NCI-H345 (cell line): ENCODE measurements around the gene ANXA10.
A peak's percentile ranks its signal among the peaks of the same experiment; 100 is the strongest.
"Not testable (repeated sequence)": the region's sequence is repeated elsewhere in the genome, so short reads cannot be mapped to it uniquely, and the experiment has no call there.

ENCODE experiments used
- DNase-seq: peaks from one replicate; lab custom pipeline; 2025; lab: John Stamatoyannopoulos, UW

Gene ANXA10, protein sequence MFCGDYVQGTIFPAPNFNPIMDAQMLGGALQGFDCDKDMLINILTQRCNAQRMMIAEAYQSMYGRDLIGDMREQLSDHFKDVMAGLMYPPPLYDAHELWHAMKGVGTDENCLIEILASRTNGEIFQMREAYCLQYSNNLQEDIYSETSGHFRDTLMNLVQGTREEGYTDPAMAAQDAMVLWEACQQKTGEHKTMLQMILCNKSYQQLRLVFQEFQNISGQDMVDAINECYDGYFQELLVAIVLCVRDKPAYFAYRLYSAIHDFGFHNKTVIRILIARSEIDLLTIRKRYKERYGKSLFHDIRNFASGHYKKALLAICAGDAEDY

GRCh38 chr4:168092176-168092712, at the start of gene ANXA10:
Gene ANXA10, plus strand, starts transcription at chr4:168092537. Its CDS starts 164 bp downstream, at chr4:168092701.
- DNase-seq, result no peak

GRCh38 chr4:168045354-168045753, 47.0 kb upstream of the ANXA10 start:
- DNase-seq, result no peak

DNA sequence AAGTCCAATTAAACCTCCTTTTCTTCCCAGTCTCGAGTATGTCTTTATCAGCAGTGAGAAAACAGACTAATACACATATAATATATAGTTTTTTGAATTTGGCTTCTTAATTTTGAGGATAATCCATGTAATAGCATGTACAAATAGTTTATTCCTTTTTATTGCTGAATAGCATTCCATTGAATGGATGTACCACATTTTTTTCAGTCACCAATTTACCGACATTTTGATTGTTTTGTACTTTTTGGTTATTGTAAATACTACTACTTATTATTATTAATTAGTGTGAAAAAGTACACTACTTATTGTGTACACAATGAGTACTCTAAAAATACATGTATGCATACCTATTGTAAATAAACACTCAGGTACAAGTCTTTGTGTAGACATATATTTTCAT, 42.3 kb upstream of the ANXA10 start:
- no peak for DNase-seq

DNA sequence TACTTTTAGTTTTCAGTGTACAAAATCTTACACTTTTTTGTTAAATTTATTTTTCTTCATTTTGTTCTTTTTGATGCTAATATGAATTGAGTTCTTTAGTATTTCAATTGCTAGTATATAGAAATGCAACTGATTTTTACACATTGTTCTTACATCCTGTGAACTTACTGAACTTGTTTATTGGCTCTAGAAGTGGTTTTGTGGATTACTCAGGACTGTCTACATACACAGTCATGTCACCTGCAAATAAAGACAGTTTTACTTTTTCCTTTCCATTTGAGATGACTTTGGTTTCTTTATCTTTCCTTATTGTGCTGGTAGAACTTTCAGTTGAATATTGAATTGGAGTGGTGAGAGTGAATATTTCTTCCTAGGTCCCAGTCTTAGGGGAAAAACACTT, 40.8 kb upstream of the ANXA10 start:
- no peak for DNase-seq

DNA sequence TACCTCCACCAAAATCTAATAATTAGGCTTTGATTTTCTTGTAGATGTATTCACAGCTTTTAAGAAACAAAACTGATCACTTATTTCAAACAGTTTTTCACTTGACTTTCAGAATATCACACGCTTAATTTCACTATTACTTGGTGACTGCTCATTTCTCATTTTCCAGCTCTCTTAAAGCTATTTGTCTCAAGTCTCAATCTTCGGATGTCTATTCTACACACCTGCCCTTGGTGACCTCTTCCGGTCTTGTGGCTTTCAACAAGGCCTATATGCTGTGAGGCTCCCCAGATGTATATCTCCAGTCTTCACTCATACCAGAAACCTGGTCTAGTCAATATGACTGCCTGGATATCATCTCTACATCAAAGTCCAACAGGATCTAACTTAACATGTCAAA, 34.9 kb upstream of the ANXA10 start:
- no peak for DNase-seq

DNA sequence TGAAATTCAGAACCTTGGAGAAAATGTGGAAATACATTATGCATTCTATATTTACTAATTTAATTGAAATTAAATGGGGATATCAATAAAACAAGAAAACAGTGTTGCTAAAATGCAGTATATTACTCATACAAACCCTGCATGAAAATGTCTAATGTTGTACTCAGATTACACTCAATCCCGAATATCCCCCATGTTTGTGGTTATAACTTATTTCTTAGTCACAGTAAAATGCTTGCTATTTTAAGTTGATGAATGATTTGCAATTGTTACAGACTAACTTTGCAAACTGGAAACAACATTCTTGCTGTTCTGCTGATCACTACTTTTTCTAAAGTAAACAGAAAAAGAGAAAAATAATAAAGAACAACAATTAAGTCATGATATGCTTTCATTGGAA, 33.1 kb upstream of the ANXA10 start:
- no peak for DNase-seq

DNA sequence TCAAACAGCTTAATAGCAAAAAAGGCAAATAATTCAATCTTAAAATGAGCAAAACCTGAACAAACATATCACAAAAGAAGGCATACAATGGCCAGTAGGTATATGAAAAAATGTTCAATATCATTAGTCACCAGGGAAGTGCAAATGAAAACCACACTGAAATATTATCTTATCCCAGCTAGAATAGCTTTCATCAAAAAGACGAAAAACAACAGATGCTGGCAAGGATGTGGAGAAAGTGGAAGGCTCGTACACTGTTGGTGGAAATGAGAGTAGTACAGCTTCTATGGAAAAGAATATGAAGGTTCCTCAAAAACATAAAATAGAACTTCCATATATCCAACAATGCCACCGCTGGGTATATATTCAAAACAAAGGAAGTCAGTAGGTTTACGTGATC, 29.3 kb upstream of the ANXA10 start:
- DNase-seq, result no peak

GRCh38 chr4:168070903-168071302, 21.4 kb upstream of the ANXA10 start:
- no peak for DNase-seq

DNA sequence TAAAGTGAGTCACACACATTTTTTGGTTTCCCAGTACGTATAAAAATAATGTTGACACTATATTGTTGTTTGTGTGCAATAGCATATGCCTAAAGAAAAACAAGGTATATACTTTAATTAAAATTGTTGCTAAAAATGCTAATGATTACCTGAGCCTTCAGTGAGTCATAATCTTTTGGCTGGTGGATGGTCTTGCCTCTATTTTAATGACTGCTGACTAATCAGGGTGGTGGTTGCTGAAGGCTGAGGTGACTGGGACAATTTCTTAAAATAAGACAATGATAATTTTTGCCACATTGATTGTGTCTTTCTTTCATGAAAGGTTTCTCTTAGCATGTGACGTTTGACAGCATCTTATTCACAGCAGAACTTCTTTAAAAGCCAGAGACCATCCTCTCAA, 21.0 kb upstream of the ANXA10 start:
- DNase-seq, result no peak

- no peak for DNase-seq
Observed at GRCh38 chr4:168074861-168075260, 17.5 kb upstream of the ANXA10 start.

DNA sequence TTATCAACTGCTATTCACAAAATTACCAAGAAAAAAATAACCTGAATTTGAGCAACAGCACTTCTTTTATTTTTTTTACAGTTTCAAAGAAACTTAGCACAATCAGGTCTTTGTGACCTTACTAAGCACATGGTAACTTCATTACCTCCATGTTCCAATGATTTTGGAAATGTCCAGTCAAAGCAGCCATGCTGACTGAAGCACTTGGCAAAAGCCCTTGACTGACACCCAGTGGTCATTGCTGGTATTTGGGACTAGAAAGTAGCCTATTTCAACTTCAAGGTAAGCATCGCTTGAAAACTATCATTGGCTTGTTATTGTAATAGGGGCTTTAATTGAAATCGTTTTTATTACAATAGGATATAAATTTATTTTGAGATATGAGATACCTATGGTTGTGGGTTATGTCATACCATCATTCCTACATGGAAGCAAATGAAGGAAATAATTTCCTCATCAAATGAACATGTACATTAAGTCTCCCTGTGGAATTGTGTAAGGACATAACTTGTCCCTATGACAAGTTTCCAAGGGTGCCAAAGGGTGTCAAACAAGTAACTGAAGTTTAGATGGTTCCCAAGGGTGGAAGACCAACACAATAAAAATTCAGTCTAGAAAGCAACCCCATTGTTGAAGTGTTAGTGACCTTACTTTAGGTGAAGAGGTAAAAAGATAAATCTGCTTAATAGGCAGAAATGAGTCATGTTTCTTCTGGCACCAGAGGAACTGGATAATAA, 15.2 kb upstream of the ANXA10 start:
- peak; percentile 37 for DNase-seq

- no peak for DNase-seq
Observed at GRCh38 chr4:168077726-168078239, 14.6 kb upstream of the ANXA10 start.

DNA sequence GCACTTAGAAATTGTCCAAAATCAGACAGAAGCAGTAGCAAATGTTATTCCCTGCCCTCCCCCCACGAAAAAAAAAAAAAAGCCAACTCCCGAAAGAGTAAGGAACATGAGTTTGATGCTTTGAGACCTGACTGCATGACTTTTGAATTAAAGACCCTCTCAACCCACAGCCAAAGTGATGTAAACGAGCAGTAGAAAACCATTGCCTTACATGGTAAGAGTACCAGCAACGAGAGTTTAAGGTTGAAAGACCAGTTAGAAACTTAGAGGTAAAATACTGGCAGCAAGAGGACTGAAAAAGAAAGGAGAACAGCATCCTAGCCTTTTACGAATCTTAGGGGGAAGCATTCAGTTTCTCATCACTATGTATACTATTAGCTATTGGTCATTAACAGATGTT, 10.0 kb upstream of the ANXA10 start:
- no peak for DNase-seq

DNA sequence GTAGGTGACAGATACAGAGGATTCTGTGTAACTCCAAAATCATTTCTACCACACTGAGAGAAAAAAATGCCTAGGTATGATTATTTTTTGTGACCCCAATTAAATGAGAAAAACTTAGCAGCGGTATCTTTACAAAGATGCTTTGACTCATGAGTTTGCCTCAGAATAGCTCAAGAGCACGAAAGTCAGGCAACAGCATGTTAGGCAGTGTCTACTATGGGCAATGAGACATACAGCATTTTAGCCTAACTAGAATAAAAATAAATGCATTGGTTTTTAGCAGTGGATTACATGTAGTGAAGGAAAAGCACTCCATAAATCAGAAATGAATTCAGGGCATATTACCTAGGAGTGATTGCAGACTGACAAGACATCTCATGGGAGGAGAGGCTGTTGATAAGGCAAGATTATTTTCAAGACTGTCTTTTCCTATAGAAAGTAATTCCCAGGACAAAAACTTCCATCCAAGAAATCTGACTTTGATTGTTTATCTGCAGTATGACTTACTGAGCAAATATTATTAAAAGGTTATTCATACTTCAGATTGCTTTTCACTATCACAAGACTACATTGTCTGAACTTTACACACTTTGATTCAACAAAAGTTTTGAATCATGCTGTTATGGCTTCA, 3.6 kb downstream of the ANXA10 start:
- no peak for DNase-seq

DNA sequence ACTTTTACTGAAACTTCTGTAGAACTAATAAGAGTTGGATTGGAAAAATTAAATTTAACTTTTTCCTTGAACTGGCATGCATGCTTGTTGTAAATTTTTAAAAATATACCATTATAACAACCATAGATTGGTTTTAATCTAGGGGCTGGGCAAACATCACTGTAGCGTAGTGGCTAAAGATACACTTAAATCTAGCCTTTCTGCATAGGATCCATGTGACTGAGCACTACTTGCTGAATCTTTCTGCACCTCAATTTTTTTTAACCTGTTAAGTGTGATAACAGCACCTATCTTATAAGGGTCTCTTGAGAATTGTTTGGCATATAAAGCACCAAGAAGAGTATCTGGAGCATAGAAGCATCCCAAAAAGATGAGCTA, 4.1 kb downstream of the ANXA10 start:
- no peak for DNase-seq

DNA sequence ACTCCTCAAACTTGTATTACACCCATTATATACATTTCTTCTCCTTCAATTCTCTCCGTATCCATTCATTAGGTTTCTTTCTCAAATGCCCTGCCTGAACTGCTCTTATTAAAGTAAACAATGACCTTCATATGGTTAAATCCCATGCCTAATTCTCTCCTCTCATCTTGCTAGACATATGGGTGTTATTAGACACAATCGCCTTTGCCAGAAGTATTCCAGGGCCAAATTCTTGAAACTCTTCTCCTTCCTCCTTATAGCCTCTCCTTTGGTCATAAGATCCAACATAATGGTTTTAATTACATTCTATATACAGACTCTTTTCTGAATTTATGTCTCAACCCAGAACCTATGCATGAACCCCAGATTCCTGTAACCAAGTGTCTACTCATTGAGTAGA, 4.8 kb downstream of the ANXA10 start:
- DNase-seq, result no peak

- DNase-seq, result no peak
Observed at GRCh38 chr4:168098248-168098717, 5.9 kb downstream of the ANXA10 start.

DNA sequence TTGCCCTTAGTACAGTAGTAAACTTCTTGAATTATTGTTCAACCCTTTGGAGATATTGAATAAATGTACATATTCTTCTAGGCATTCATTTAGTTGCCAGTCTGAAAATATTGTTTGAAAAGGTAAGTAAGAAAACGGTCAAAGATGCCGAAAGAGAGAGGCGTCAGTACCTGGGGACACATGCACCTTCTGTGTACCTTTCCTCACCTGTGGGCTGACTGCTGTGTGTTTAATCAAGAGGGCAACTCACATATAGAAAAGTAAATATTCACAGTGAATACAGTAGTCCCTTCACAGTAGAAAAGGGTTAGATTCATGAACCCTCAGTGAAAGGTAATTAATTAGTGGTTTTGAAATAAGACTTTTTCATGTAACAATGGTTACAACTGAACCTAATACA, 6.9 kb downstream of the ANXA10 start:
- no peak for DNase-seq

DNA sequence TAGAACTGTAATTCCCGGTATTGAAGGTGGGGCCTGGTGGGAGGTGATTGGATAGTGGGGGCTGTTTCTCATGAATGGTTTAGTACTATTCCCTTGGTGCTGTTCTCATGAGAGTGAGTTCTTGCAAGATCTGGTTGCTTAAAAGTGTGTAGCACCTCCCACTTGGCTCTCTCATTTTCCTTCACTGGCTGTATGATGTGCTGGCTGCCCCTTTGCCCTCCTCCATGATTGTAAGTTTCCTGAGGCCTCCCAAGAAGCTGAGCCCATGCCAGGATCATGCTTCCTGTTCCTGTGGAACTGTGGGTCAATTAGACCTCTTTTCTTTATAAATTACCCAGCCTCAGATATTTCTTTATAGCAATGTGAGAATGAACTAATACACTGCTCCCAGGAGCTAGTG, 8.7 kb downstream of the ANXA10 start:
- DNase-seq, result no peak

DNA sequence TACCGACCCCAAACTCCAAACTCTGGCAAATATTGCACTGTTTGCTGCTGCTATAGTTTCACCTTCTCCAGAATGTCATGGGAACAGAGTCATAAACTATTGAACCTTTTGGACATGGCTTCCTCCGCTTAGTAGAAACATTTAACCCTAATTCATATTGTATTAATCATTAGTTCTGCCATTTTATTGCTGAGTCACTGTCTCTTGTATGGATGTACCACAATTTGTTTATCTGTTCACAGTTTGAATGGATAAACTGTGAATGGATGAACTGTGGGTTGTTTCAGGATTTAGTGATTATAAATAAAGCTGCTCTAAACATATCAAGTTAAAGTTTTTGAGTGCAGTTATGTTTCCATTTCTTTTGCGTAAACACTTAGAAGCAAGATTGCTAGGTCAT, 10.1 kb downstream of the ANXA10 start:
- DNase-seq, result no peak

- DNase-seq, result no peak
Observed at GRCh38 chr4:168109527-168109926, 17.2 kb downstream of the ANXA10 start.

DNA sequence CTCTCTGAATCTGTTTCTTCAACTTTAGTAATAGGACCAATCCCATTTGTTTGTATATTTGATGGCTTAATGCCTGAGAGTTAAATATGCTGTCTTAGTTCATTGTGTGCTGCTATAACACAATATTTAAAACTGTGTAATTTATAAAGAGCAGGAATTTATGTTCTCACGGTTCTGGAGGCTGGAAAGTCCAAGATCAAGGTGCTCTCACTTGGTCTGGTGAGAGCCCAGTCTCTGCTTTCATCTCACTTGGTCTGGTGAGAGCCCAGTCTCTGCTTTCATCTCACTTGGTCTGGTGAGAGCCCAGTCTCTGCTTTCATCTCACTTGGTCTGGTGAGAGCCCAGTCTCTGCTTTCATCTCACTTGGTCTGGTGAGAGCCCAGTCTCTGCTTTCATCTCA, 20.7 kb downstream of the ANXA10 start:
- DNase-seq, result not testable (repeated sequence)
